D721Med (cell line): ENCODE measurements around the gene RLIM.
"Not testable (repeated sequence)": the region's sequence is repeated elsewhere in the genome, so short reads cannot be mapped to it uniquely, and the experiment has no call there.

Experiments used
- DNase-seq: peaks from one replicate; pipeline ENCODE4 v3.0.0; 2011; ENCODE audit warnings: low spot score; ENCODE audit not compliant: insufficient read length
- FAIRE-seq: peaks from 2 replicates; lab custom pipeline; 2011; peaks lifted over from hg19 to GRCh38; lab: Jason Lieb, UNC
- TF ChIP-seq, protein P1 (sequence below): IDR thresholded peaks from 2 replicates; pipeline ENCODE4 v1.5.1; 2012; ENCODE audit warnings: mild to moderate bottlenecking, control low read depth; ENCODE audit not compliant: insufficient read depth; ENCODE audit errors: missing control alignments

RLIM gene, protein sequence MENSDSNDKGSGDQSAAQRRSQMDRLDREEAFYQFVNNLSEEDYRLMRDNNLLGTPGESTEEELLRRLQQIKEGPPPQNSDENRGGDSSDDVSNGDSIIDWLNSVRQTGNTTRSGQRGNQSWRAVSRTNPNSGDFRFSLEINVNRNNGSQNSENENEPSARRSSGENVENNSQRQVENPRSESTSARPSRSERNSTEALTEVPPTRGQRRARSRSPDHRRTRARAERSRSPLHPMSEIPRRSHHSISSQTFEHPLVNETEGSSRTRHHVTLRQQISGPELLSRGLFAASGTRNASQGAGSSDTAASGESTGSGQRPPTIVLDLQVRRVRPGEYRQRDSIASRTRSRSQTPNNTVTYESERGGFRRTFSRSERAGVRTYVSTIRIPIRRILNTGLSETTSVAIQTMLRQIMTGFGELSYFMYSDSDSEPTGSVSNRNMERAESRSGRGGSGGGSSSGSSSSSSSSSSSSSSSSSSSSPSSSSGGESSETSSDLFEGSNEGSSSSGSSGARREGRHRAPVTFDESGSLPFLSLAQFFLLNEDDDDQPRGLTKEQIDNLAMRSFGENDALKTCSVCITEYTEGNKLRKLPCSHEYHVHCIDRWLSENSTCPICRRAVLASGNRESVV

DNA sequence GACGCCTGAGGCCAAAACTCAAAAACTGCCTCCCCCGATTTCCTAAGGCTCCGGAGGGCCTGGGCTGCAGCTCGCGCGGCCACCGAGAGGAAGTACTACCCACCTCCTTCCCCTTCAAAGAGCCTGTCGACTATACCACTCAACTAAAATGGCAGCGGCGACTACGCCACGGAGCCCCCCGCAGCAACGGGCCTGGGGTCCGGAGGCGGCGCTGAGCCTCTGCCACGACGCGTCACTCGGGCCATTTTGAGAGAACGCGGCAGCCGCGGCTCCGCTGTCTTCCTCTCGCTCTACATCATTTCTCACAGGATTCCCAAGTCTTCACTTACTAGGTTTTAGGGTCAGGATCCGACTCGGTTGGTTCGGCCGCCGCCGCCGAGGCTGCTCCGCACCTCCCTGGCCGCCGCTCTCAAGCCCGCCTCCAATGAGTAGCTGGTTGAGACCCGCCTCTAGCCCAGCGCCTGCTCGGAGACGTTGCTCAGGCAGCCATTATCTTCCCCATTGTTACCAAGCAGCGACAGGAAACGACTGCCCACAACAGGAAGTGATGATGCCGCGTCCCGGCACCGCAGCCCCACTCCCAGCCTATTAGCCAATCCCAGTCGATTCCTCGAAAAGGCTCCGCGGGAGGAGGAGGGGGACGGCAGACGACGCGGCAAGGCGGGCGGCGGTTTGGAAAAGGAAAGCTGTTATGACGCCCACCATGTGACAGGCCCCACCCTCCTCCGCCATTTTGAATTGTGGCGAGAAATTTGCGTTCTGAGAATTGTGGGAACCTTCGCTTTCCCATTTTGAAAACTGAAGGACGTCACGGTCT lies at the start of gene RLIM:
TSS of gene RLIM (minus strand) at position 532 of the 817 bp plus-strand sequence. CDS start 18,647 bp downstream, outside the sequence.
- peak; percentile 88 for FAIRE-seq
- DNase-seq, result peak; percentile 47
- TF ChIP-seq, protein P1, sequence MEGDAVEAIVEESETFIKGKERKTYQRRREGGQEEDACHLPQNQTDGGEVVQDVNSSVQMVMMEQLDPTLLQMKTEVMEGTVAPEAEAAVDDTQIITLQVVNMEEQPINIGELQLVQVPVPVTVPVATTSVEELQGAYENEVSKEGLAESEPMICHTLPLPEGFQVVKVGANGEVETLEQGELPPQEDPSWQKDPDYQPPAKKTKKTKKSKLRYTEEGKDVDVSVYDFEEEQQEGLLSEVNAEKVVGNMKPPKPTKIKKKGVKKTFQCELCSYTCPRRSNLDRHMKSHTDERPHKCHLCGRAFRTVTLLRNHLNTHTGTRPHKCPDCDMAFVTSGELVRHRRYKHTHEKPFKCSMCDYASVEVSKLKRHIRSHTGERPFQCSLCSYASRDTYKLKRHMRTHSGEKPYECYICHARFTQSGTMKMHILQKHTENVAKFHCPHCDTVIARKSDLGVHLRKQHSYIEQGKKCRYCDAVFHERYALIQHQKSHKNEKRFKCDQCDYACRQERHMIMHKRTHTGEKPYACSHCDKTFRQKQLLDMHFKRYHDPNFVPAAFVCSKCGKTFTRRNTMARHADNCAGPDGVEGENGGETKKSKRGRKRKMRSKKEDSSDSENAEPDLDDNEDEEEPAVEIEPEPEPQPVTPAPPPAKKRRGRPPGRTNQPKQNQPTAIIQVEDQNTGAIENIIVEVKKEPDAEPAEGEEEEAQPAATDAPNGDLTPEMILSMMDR, result no peak

DNA sequence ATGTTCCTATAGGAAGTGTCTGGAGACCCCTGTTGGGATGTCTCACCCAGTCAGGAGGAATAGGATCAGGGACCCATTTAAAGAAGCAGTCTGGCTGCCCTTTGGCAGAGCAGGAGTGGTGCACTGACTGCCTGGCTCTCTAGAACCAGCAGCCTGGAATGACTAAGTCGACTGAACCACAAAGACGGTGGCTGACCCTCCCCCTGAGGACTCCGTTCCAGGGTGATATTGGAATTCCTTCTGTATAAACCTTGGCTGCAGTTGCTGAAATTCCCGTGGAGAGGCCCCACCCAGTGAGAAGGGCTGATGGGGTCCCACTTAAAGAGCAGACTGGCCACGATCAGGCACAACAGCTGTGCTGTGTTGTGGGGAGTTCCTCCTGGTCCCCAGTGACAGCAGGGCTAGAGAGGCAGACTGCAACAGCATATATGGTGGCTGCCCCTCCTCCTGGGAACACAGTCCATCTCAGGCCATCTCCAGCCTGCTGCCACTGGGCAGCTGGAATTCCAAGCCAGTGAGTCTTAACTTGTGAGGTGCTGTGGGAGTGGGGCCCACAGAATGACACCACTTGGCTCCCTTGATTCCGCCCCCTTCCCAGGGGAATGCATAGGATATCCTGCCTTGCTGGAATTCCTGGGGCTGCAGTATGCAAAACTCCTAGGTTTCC lies 41.8 kb upstream of the RLIM start:
- FAIRE-seq (no peak), DNase-seq (no peak)

DNA sequence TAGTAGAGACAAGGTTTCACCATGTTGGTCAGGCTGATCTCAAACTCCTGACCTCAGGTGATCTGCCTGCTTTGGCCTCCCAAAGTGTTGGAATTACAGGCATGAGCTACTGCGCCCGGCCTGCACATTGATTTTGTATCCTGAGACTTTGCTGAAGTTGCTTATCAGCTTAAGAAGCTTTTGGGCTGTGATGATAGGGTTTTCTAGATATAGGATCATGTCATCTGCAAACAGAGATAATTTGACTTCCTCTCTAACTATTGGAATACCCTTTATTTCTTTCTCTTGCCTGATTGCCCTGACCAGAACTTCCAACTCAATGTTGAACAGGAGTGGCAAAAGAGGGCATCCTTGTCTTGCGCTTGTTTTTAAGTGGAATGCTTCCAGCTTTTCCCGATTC lies 40.5 kb upstream of the RLIM start:
- FAIRE-seq, DNase-seq: not testable (repeated sequence)

More for the DNA sequence above, 41.8 kb upstream of the RLIM start:
- TF ChIP-seq, protein P1, result no peak

DNA sequence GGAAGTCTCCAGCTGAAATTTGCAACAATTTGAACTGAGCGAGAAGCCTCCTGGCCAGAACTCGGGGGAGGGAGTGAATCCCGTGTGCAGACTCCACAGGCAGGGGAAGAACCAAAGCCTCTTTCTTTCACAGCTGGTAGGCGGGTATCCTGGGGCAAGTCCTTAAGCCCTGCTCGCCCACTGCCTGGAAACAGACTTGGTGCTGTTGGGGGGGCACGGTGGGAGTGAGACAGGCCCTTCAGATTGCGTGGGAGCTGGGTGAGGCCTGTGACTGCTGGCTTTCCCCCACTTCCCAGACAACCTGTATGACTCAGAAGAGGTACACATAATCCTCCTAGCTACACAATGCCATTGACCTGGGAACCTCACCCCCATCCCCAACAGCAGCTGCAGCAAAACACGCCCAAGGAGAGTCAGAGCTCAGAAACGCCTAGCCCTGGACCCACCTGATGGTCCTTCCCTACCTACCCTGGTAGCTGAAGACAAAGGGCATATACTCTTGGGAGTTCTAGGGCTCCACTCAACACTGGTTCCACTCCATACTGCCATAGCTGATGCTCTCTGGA lies 22.4 kb upstream of the RLIM start:
- DNase-seq (no peak), FAIRE-seq (no peak)
- TF ChIP-seq, protein P1, result no peak

DNA sequence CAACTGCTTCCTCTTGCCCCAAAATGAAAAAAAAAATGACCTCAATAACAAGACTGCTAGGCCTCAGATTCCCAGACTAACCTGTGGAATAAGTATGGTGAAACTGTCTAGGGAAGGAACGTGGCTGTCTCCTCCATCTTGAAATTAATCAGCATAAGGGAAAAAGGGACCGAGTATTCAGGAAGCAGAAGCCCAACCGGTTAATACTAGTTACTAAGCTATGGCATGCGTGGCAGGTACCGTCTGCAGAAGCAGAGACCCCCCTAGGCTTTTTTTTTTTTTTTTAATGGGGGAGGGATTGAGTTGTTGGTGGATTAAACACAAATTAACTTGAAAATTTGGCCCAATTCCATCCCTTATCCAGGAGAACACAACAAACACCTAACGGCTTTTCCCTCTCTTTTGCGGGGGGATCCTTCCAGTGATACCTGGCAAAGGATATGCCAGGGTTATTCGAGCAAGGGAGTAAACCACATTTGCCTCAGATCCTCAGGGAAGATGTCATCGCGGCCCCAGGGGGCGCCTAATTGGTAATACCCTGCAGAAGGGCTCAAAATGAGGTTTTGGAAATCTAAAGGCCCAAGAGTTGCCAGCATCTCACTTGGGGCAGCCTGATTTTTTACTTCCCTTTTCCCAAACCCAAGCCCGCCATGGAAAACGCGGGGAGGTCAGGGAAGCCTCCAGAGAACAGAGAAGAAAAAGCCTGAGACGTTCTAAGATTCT lies 893 bp downstream of the RLIM start:
- FAIRE-seq (no peak), DNase-seq (no peak)
- TF ChIP-seq, protein P1, result no peak

DNA sequence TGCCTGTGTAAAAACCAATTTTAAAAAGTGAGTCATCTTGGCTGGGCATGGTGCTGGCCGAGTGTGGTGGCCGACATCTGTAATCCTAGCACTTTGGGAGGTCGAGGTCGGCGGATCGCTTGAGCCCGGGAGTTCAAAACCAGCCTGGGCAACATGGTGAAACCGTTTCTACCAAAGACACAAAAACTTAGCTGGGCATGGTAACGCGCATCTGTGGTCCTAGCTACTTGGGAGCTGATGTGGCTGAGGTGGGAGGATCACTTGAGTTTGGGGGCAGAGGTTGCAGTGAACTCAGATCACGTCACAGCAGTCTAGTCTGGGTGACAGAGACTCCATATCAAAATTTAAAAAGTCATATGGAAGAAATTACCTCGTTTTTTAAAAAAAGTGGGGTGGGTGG lies 7.6 kb downstream of the RLIM start:
- TF ChIP-seq, protein P1, result no peak
- no peak for DNase-seq
- FAIRE-seq, result no peak
